ENCODE data around the gene CLSTN2. TPM values are rescaled to one million over a fixed set of nuclear protein-coding genes. Genes with fewer than 3 reads are reported as not detected.

The CLSTN2 gene
- total and polyA plus RNA-seq, 12 donors = 0.67 to 17.8 (median 5.3) TPM

- no peak for DNase-seq
- H3K27ac ChIP-seq = no peak overlapping the region
- intact Hi-C loops (cut with DNase I) = no loop called here
- no peaks in the 10 kb centered on the region for H3K27me3 ChIP-seq
- TF ChIP-seq POLR2A (IDR thresholded peaks at IDR 0.05) (no peak), CTCF (IDR thresholded peaks at IDR 0.05) (no peak)
- 89 to 95% (median 94%) methylated on average over 4 of the region's 4 CpGs for WGBS, 4 donors
- peaks cover 0 to under 1% of the 10 kb centered on the region in 2 donors for H3K4me1 ChIP-seq (replicated peaks in 1 of 2)
- no peaks in the 10 kb centered on the region for H3K36me3 ChIP-seq (replicated peaks in 1 of 2)
- H3K9me3 ChIP-seq (replicated peaks in 1 of 3) = no peaks in the 10 kb centered on the region
- H3K4me3 ChIP-seq = no peak overlapping the region
Observed at GRCh38 chr3:140436421-140436820, 501.4 kb downstream of the CLSTN2 start.

GRCh38 chr3:140438736-140439470 lies 503.9 kb downstream of the CLSTN2 start:
- WGBS, 4 donors = 68 to 84% (median 77%) methylated on average over 5 to 6 of the region's 6 CpGs
- intact Hi-C loops (cut with DNase I) = no loop called here
- no peaks in the 10 kb centered on the region for H3K27me3 ChIP-seq
- H3K36me3 ChIP-seq (replicated peaks in 1 of 2) = no peaks in the 10 kb centered on the region
- no peaks in the 10 kb centered on the region for H3K9me3 ChIP-seq (replicated peaks in 1 of 3)
- no peak overlapping the region for H3K27ac ChIP-seq
- DNase-seq = peak in 3 of 7 donors; percentile 10 to 37 (median 37)
- peaks cover 0 to 5% of the 10 kb centered on the region in 2 donors for H3K4me1 ChIP-seq (replicated peaks in 1 of 2)
- H3K4me3 ChIP-seq = no peak overlapping the region
- no peak for TF ChIP-seq CTCF (IDR thresholded peaks at IDR 0.05)
- TF ChIP-seq POLR2A (IDR thresholded peaks at IDR 0.05) = no peak

GRCh38 chr3:140439527-140439926 lies 504.5 kb downstream of the CLSTN2 start:
- 77 to 92% (median 86%) methylated on average over 5 of the region's 5 CpGs for WGBS, 4 donors
- TF ChIP-seq POLR2A (IDR thresholded peaks at IDR 0.05) (no peak), CTCF (IDR thresholded peaks at IDR 0.05) (no peak)
- intact Hi-C loops (cut with DNase I) = no loop called here

GRCh38 chr3:140440446-140440845 lies 505.5 kb downstream of the CLSTN2 start:
- intact Hi-C loops (cut with DNase I) = no loop called here
- WGBS, 4 donors = 79 to 96% (median 89%) methylated on average over 1 of the region's 1 CpG
- TF ChIP-seq CTCF (IDR thresholded peaks at IDR 0.05) (no peak), POLR2A (IDR thresholded peaks at IDR 0.05) (no peak)

More at GRCh38 chr3:140439527-140439926, 504.5 kb downstream of the CLSTN2 start:
- Histone ChIP-seq H3K27ac (no peak overlapping the region), H3K36me3 (replicated peaks in 1 of 2) (no peaks in the 10 kb centered on the region), H3K9me3 (replicated peaks in 1 of 3) (no peaks in the 10 kb centered on the region), H3K4me3 (no peak overlapping the region), H3K27me3 (no peaks in the 10 kb centered on the region), H3K4me1 (replicated peaks in 1 of 2) (peaks cover 0 to 5% of the 10 kb centered on the region in 2 donors)
- no peak for DNase-seq

More at GRCh38 chr3:140440446-140440845, 505.5 kb downstream of the CLSTN2 start:
- Histone ChIP-seq H3K9me3 (replicated peaks in 1 of 3) (no peaks in the 10 kb centered on the region), H3K4me3 (no peak overlapping the region), H3K27ac (no peak overlapping the region), H3K27me3 (no peaks in the 10 kb centered on the region), H3K4me1 (replicated peaks in 1 of 2) (peaks cover 0 to 5% of the 10 kb centered on the region in 2 donors), H3K36me3 (replicated peaks in 1 of 2) (no peaks in the 10 kb centered on the region)
- no peak for DNase-seq
